NCI-H69 (cell line): Measurements from ENCODE around the gene SLC28A2.
"Not testable (repeated sequence)": the region's sequence is repeated elsewhere in the genome, so short reads cannot be mapped to it uniquely, and the experiment has no call there.

ENCODE experiments used
- DNase-seq: peaks from one replicate; lab custom pipeline; 2025; lab: John Stamatoyannopoulos, UW

Gene SLC28A2

GRCh38 chr15:45263854-45264253 lies 11.8 kb downstream of the SLC28A2 start:
- no peak for DNase-seq

- DNase-seq, result no peak
Measured at GRCh38 chr15:45265506-45265905, 13.5 kb downstream of the SLC28A2 start.

- peak; percentile 40 for DNase-seq
Measured at GRCh38 chr15:45268135-45268534, 16.1 kb downstream of the SLC28A2 start.

GRCh38 chr15:45274636-45275380 lies 22.8 kb downstream of the SLC28A2 start:
- DNase-seq, result no peak

GRCh38 chr15:45276831-45277230 lies 24.8 kb downstream of the SLC28A2 start:
- peak; percentile 72 for DNase-seq

- DNase-seq, result peak; percentile 98
Measured at GRCh38 chr15:45279024-45279698, 27.1 kb downstream of the SLC28A2 start.

- no peak for DNase-seq
Measured at GRCh38 chr15:45285413-45285812, 33.4 kb downstream of the SLC28A2 start.

- DNase-seq, result peak; percentile 7
Measured at GRCh38 chr15:45287390-45287956, 35.4 kb downstream of the SLC28A2 start.

- no peak for DNase-seq
Measured at GRCh38 chr15:45288947-45289346, 36.9 kb downstream of the SLC28A2 start.

GRCh38 chr15:45291822-45292582 lies 40.0 kb downstream of the SLC28A2 start:
- DNase-seq, result no peak

- DNase-seq, result not testable (repeated sequence)
Measured at GRCh38 chr15:45293326-45293725, 41.3 kb downstream of the SLC28A2 start.

- DNase-seq, result not testable (repeated sequence)
Measured at GRCh38 chr15:45298964-45299378, 46.9 kb downstream of the SLC28A2 start.

GRCh38 chr15:45304711-45305110 lies 52.7 kb downstream of the SLC28A2 start:
- DNase-seq, result no peak

- no peak for DNase-seq
Measured at GRCh38 chr15:45306105-45306504, 54.1 kb downstream of the SLC28A2 start.

GRCh38 chr15:45307230-45307924 lies 55.3 kb downstream of the SLC28A2 start:
- peak; percentile 26 for DNase-seq

GRCh38 chr15:45314117-45314516 lies 62.1 kb downstream of the SLC28A2 start:
- DNase-seq, result not testable (repeated sequence)

- DNase-seq, result no peak
Measured at GRCh38 chr15:45314960-45315359, 62.9 kb downstream of the SLC28A2 start.

- DNase-seq, result no peak
Measured at GRCh38 chr15:45319472-45320214, 67.6 kb downstream of the SLC28A2 start.

- no peak for DNase-seq
Measured at GRCh38 chr15:45320581-45321205, 68.7 kb downstream of the SLC28A2 start.

- no peak for DNase-seq
Measured at GRCh38 chr15:45326280-45326679, 74.2 kb downstream of the SLC28A2 start.

- peak; percentile 78 for DNase-seq
Measured at GRCh38 chr15:45326741-45327140, 74.7 kb downstream of the SLC28A2 start.
